ENCODE data around the gene CFAP221. TPM values are rescaled to one million over a fixed set of nuclear protein-coding genes. Genes with fewer than 3 reads are reported as not detected.

Gene CFAP221
- polyA plus RNA-seq, 1 donor (not counting 4 experiments of a cell fraction or from before 2014, with no cell fraction given) = not detected

DNA sequence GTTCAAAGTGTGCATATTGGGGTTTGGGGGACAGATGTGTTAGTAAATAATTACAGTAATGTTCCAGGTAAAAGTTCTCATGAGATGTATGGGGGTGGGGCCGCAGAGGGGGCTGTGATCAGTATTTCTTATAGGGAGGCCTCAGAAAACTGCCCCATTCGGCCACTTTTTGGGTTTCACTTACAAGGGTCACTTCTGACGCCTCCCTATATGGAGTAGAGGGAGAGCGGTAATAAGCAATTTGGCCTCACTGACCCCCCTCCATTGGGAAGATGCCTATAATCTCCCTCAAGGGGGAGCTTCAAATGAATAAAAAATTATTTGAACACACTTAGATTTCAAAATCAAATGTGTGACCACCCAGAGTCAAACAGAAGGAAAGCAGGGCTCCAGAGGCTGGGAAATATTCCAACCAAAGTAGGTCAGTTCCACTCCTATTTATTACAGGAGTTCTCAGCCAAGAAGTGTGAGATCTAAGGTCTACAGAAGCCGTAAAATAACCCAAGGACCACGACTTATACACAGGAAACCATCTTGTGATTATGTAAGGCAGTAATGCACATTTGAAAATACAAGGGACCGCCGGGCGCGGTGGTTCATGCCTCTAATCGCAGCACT lies 22.7 kb upstream of the CFAP221 start:
- FAIRE-seq (no peak), DNase-seq (ENCODE audit: low read depth, low spot score) (no peak)
- Histone ChIP-seq H3K9ac (ENCODE audit: control insufficient read depth, extremely low read depth, insufficient read depth, low read length) (no peak overlapping the region), H3K9me1 (ENCODE audit: control insufficient read depth, extremely low read depth, insufficient read depth, low read length) (no peaks in the 10 kb centered on the region), H3K9me3 (ENCODE audit: control insufficient read depth, low read depth, low read length) (no peaks in the 10 kb centered on the region), H3K27ac (ENCODE audit: control insufficient read depth, insufficient read depth, low read length) (no peak overlapping the region), H4K20me1 (ENCODE audit: control insufficient read depth, extremely low read depth, insufficient read depth, low read length) (no peaks in the 10 kb centered on the region), H3K4me3 (ENCODE audit: control insufficient read depth in 2 of 3, extremely low read depth in 1 of 3, insufficient read depth in 2 of 3, low read depth in 1 of 3, low read length in 3 of 3) (no peak overlapping the region), H3K4me1 (ENCODE audit: control insufficient read depth, extremely low read depth, insufficient read depth, low read length) (no peaks in the 10 kb centered on the region), H2AFZ (ENCODE audit: control insufficient read depth, low read length) (no peak overlapping the region), H3K79me2 (ENCODE audit: control insufficient read depth, insufficient read depth, low read length) (no peaks in the 10 kb centered on the region), H3K4me2 (ENCODE audit: control insufficient read depth, extremely low read depth, insufficient read depth, low read depth, low read length) (no peak overlapping the region), H3K27me3 (ENCODE audit: control insufficient read depth, extremely low read depth, insufficient read depth, low read length) (peaks cover 37% of the 10 kb centered on the region), H3K36me3 (ENCODE audit: control insufficient read depth in 2 of 2, extremely low read depth in 1 of 2, insufficient read depth in 2 of 2, low read length in 2 of 2) (no peaks in the 10 kb centered on the region)
- TF ChIP-seq CTCF (optimal IDR thresholded peaks at IDR 0.05 in 1 of 3, IDR thresholded peaks at IDR 0.05 in 1 of 3, conservative IDR thresholded peaks at IDR 0.05 in 1 of 3; ENCODE audit: extremely low read depth in 1 of 3, insufficient read depth in 2 of 3, low read length in 3 of 3) = no peak
- dilution Hi-C loops (cut with MboI; ENCODE audit: extremely low pct_ligation_motif_present, low sequenced_read_pairs) = no loop called here

GRCh38 chr2:119522671-119523070 lies 21.6 kb upstream of the CFAP221 start:
- Histone ChIP-seq H3K79me2 (ENCODE audit: control insufficient read depth, insufficient read depth, low read length) (no peaks in the 10 kb centered on the region), H3K9me3 (ENCODE audit: control insufficient read depth, low read depth, low read length) (no peaks in the 10 kb centered on the region), H3K4me1 (ENCODE audit: control insufficient read depth, extremely low read depth, insufficient read depth, low read length) (no peaks in the 10 kb centered on the region), H3K36me3 (ENCODE audit: control insufficient read depth in 2 of 2, extremely low read depth in 1 of 2, insufficient read depth in 2 of 2, low read length in 2 of 2) (no peaks in the 10 kb centered on the region), H2AFZ (ENCODE audit: control insufficient read depth, low read length) (no peak overlapping the region), H3K4me3 (ENCODE audit: control insufficient read depth in 2 of 3, extremely low read depth in 1 of 3, insufficient read depth in 2 of 3, low read depth in 1 of 3, low read length in 3 of 3) (no peak overlapping the region), H4K20me1 (ENCODE audit: control insufficient read depth, extremely low read depth, insufficient read depth, low read length) (no peaks in the 10 kb centered on the region), H3K4me2 (ENCODE audit: control insufficient read depth, extremely low read depth, insufficient read depth, low read depth, low read length) (no peak overlapping the region), H3K9me1 (ENCODE audit: control insufficient read depth, extremely low read depth, insufficient read depth, low read length) (no peaks in the 10 kb centered on the region), H3K27ac (ENCODE audit: control insufficient read depth, insufficient read depth, low read length) (no peak overlapping the region), H3K27me3 (ENCODE audit: control insufficient read depth, extremely low read depth, insufficient read depth, low read length) (peaks cover 37% of the 10 kb centered on the region), H3K9ac (ENCODE audit: control insufficient read depth, extremely low read depth, insufficient read depth, low read length) (no peak overlapping the region)
- dilution Hi-C loops (cut with MboI; ENCODE audit: extremely low pct_ligation_motif_present, low sequenced_read_pairs) = no loop called here
- no peak for FAIRE-seq
- DNase-seq (ENCODE audit: low read depth, low spot score) = no peak
- TF ChIP-seq EZH2 (IDR thresholded peaks at IDR 0.05; ENCODE audit: low read length) = no peak
- TF ChIP-seq CTCF (optimal IDR thresholded peaks at IDR 0.05 in 1 of 3, IDR thresholded peaks at IDR 0.05 in 1 of 3, conservative IDR thresholded peaks at IDR 0.05 in 1 of 3; ENCODE audit: extremely low read depth in 1 of 3, insufficient read depth in 2 of 3, low read length in 3 of 3) = no peak

Measured in keratinocyte (primary cell).